ENCODE results near the gene PDE4D. TPM values are rescaled to one million over a fixed set of nuclear protein-coding genes. Genes with fewer than 3 reads are reported as not detected.

The PDE4D gene
- total and polyA plus RNA-seq, 8 donors, result 1.5 to 7.1 (median 3.1) TPM

DNA sequence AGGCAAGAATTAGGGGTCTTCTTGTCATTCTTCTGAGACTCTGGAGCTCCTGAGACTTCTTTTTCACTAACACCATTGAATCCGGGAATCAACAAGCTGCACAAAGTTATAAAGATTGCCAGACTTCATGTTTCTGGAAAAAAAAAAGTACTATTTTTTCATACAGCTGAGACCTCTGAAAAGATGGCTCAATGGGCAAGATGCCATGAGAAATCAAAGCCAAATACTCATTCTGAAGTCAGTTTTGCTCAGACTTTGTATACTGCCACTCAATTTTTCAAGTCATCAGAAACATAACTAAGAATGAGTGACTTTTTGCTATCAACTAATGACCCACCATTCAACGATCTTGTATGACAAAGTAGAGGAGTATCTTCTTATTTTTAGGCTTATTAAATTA, 798.7 kb downstream of the PDE4D start:
- Histone ChIP-seq H3K4me3 (no peak overlapping the region), H3K36me3 (no peaks in the 10 kb centered on the region), H3K27ac (no peak overlapping the region), H3K9me3 (no peaks in the 10 kb centered on the region), H3K4me1 (no peaks in the 10 kb centered on the region), H3K27me3 (no peaks in the 10 kb centered on the region)
- 78 to 90% methylated on average over 2 of the region's 2 CpGs for WGBS, 2 donors
- ATAC-seq, result no peak
- TF ChIP-seq, protein P1, sequence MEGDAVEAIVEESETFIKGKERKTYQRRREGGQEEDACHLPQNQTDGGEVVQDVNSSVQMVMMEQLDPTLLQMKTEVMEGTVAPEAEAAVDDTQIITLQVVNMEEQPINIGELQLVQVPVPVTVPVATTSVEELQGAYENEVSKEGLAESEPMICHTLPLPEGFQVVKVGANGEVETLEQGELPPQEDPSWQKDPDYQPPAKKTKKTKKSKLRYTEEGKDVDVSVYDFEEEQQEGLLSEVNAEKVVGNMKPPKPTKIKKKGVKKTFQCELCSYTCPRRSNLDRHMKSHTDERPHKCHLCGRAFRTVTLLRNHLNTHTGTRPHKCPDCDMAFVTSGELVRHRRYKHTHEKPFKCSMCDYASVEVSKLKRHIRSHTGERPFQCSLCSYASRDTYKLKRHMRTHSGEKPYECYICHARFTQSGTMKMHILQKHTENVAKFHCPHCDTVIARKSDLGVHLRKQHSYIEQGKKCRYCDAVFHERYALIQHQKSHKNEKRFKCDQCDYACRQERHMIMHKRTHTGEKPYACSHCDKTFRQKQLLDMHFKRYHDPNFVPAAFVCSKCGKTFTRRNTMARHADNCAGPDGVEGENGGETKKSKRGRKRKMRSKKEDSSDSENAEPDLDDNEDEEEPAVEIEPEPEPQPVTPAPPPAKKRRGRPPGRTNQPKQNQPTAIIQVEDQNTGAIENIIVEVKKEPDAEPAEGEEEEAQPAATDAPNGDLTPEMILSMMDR (IDR thresholded peaks at IDR 0.05), result no peak
- intact Hi-C loops (cut with DNase I), result no loop called here
- FAIRE-seq, result no peak
- no peak for DNase-seq

DNA sequence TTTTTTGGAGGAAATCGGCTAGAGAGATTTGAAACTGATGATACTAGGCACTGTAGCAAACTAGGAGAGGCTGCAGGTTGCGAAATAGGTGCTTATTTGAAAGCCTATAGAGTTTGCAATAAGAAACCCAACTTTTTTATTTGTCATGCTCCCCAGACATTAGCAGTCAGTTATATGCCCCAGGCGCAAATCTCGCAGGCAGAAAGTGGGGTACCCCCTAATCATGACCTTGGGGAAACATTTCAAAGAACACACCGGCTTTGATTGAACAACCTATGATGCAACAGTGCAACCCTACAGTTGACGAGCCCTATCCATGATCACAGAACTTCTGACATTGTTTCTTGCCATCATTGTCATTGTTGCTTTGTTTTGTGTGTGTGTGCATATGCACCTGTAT, 800.2 kb downstream of the PDE4D start:
- no peak for ATAC-seq
- no peaks in the 10 kb centered on the region for H3K4me1 ChIP-seq
- FAIRE-seq, result no peak

DNA sequence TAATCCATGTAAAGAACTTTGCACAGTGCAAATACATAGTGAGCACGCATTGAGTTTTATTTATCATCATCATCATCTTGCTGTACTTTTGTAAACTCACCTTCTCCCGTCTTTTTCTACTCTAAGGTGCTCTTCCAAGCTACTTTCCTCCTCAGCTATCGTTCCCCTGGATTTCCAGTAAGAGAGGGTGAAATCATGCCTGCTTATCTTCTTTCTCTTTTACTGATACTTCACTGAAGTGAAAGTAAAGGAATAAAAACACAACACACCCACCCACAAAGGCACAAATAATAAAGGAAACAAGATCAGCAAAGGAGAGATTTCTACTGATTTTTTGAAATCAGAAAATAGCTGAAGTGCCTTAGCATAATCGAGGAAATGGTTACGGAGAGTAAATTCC, 800.8 kb downstream of the PDE4D start:
- H3K4me1 ChIP-seq, result no peaks in the 10 kb centered on the region
- FAIRE-seq (no peak), ATAC-seq (no peak), DNase-seq (no peak)
- 77 to 78% methylated on average over 5 of the region's 5 CpGs for WGBS, 2 donors
- no peak overlapping the region for H3K4me3 ChIP-seq
- no peaks in the 10 kb centered on the region for H3K9me3 ChIP-seq
- H3K27ac ChIP-seq, result no peak overlapping the region
- TF ChIP-seq, protein P1 (IDR thresholded peaks at IDR 0.05), result no peak
- intact Hi-C loops (cut with DNase I), result no loop called here
- no peaks in the 10 kb centered on the region for H3K27me3 ChIP-seq
- H3K36me3 ChIP-seq, result no peaks in the 10 kb centered on the region

More for the DNA sequence above, 800.2 kb downstream of the PDE4D start:
- Histone ChIP-seq H3K27me3 (no peaks in the 10 kb centered on the region), H3K36me3 (no peaks in the 10 kb centered on the region), H3K27ac (no peak overlapping the region), H3K4me3 (no peak overlapping the region), H3K9me3 (no peaks in the 10 kb centered on the region)
- TF ChIP-seq, protein P1 (IDR thresholded peaks at IDR 0.05), result no peak
- 83 to 86% methylated on average over 6 of the region's 6 CpGs for whole genome bisulfite sequencing, 2 donors
- no peak for DNase-seq
- intact Hi-C loops (cut with DNase I), result no loop called here

DNA sequence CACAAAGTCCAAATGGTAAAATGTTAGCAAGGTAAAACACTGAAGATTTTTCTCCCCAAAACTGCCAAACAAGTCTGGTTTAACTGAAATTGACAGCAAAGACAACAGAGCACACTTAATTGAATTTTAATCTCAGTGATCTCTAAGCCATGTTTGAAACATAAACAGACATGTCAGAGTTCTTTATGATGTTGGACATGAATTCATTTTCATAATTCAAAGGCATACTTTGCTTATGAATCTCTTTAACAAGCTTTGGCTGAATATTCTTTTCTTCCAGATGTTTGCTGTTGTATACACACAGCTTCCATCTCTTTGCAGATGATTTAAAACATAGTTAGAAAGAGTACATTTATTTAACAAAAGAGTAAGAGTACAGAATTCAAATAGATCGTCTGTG, 801.6 kb downstream of the PDE4D start:
- Histone ChIP-seq H3K36me3 (no peaks in the 10 kb centered on the region), H3K9me3 (no peaks in the 10 kb centered on the region), H3K4me3 (no peak overlapping the region), H3K27ac (no peak overlapping the region), H3K27me3 (no peaks in the 10 kb centered on the region), H3K4me1 (no peaks in the 10 kb centered on the region)
- TF ChIP-seq, protein P1 (IDR thresholded peaks at IDR 0.05), result no peak
- FAIRE-seq (peak; percentile 13), ATAC-seq (no peak), DNase-seq (no peak)
- intact Hi-C loops (cut with DNase I), result no loop called here
- WGBS, 2 donors, result 47 to 63% methylated on average over 1 of the region's 1 CpG

DNA sequence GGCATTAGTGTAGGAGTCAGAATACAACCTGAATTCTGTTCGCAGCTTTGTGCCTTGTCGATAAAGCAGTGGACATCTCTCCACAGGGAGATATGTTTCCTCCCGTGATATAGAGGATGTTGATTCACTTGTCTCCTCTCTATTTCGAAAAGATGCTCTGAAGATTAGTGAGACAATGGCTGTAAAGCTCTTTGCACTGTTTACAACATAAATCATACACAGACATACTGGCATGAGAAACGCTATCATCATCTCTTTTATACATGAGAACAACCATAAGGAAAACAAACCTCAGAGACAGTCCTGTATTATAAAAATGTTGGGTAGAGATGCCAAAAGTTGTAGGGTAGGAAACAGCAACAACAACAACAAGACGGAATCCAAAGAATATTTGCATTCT, 803.2 kb downstream of the PDE4D start:
- FAIRE-seq, result no peak
- 90 to 92% methylated on average over 6 of the region's 6 CpGs for WGBS, 2 donors
- no peak for DNase-seq
- TF ChIP-seq, protein P1 (IDR thresholded peaks at IDR 0.05), result no peak
- Histone ChIP-seq H3K27ac (no peak overlapping the region), H3K9me3 (no peaks in the 10 kb centered on the region), H3K4me1 (no peaks in the 10 kb centered on the region), H3K36me3 (no peaks in the 10 kb centered on the region), H3K27me3 (no peaks in the 10 kb centered on the region), H3K4me3 (no peak overlapping the region)
- intact Hi-C loops (cut with DNase I), result no loop called here
- ATAC-seq, result no peak

All from pancreas (tissue), 10 donors.